RWPE2 (cell line): ENCODE measurements around the gene ASPG.

Source experiments
- ATAC-seq: fragments of 200-7000 bp; cut with Tn5 transposase; 3 replicates; pipeline ENCODE4 v1.9.1; 2021; ENCODE audit warnings: low read depth
- DNase-seq: peaks from one replicate; pipeline ENCODE4 v3.0.0-alpha.2; 2020; ENCODE audit warnings: low spot score
- H3K27ac ChIP-seq: fragments of 450-650 bp; 2 replicates; pipeline ENCODE4 v1.5.1; 2017; ENCODE audit warnings: mild to moderate bottlenecking; ENCODE audit not compliant: poor library complexity, severe bottlenecking
- H3K27me3 ChIP-seq: fragments of 250-450 bp; sonication (Bioruptor Pico); 2 replicates; pipeline ENCODE4 v1.5.1; 2021; ENCODE audit warnings: mild to moderate bottlenecking, moderate library complexity; ENCODE audit not compliant: insufficient read depth, poor library complexity, severe bottlenecking
- H3K36me3 ChIP-seq: fragments of 250-450 bp; sonication (Bioruptor Pico); 2 replicates; pipeline ENCODE4 v1.5.1; 2020; ENCODE audit warnings: low read depth, mild to moderate bottlenecking, moderate library complexity
- H3K4me1 ChIP-seq: fragments of 250-450 bp; sonication (Bioruptor Pico); 2 replicates; pipeline ENCODE4 v1.5.1; 2021; ENCODE audit warnings: mild to moderate bottlenecking, moderate library complexity; ENCODE audit not compliant: insufficient read depth, poor library complexity, severe bottlenecking
- H3K4me3 ChIP-seq: fragments of 250-450 bp; sonication (Bioruptor Pico); 2 replicates; pipeline ENCODE4 v1.5.1; 2021; ENCODE audit warnings: mild to moderate bottlenecking, moderate library complexity; ENCODE audit not compliant: severe bottlenecking
- H3K9me3 ChIP-seq: fragments of 250-450 bp; sonication (Bioruptor Pico); 2 replicates; pipeline ENCODE4 v1.5.1; 2021; ENCODE audit warnings: mild to moderate bottlenecking, moderate library complexity; ENCODE audit not compliant: severe bottlenecking
- TF ChIP-seq, protein P1 (sequence below): fragments of 450-650 bp; IDR thresholded peaks from one replicate; pipeline ENCODE4 v1.5.1; 2017; ENCODE audit warnings: mild to moderate bottlenecking, moderate library complexity; ENCODE audit not compliant: poor library complexity, severe bottlenecking

ASPG gene

DNA sequence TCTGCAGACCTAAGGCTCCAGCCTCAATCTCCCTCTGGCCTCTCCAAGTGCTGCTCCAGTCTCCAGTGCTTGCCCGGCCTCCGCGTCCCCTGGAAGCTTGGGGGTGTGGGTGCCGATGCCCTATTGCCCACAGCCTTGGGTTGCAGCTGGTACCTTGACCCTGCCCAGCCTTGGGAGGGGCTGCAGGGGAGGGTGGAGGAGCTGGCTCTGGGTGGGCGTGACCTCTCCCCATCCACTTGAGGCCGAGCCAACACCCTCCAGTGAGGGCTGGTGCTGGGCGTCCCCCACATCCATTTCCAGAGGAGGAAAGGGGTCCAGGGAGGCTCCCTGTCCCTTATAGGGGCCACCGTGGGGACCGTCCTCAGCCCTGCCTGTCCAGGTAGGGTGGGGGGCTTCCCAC lies 77.0 kb downstream of the ASPG start:
- H3K36me3 ChIP-seq: no peaks in the 10 kb centered on the region
- TF ChIP-seq, protein P1, sequence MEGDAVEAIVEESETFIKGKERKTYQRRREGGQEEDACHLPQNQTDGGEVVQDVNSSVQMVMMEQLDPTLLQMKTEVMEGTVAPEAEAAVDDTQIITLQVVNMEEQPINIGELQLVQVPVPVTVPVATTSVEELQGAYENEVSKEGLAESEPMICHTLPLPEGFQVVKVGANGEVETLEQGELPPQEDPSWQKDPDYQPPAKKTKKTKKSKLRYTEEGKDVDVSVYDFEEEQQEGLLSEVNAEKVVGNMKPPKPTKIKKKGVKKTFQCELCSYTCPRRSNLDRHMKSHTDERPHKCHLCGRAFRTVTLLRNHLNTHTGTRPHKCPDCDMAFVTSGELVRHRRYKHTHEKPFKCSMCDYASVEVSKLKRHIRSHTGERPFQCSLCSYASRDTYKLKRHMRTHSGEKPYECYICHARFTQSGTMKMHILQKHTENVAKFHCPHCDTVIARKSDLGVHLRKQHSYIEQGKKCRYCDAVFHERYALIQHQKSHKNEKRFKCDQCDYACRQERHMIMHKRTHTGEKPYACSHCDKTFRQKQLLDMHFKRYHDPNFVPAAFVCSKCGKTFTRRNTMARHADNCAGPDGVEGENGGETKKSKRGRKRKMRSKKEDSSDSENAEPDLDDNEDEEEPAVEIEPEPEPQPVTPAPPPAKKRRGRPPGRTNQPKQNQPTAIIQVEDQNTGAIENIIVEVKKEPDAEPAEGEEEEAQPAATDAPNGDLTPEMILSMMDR: no peak

DNA sequence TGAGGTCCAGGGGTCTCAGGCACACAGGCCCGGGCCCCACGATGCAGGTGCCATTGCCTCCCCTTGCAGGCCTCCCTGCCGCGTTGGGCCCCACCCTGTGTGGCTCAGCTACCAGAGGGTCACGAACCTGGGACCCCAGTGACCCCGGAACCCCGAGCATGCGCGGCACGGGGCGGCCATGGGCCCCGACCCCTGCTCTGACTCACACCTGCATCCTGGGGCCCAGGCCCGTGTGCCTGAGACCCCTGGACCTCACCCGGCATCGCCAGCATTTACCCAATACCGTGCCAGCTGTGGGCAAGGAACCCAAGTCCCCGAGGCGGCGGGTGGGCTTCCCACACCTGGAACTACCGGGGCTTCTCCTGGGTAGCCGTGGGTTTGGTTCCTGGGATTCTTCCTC lies 78.0 kb downstream of the ASPG start:
- H3K27ac ChIP-seq: no peak overlapping the region
- TF ChIP-seq, protein P1: no peak
- H3K4me1 ChIP-seq: no peaks in the 10 kb centered on the region
- H3K9me3 ChIP-seq: no peaks in the 10 kb centered on the region
- H3K36me3 ChIP-seq: no peaks in the 10 kb centered on the region
- ATAC-seq (no peak), DNase-seq (no peak)
- no peak overlapping the region for H3K4me3 ChIP-seq
- no peaks in the 10 kb centered on the region for H3K27me3 ChIP-seq

More for the DNA sequence above, 77.0 kb downstream of the ASPG start:
- H3K4me3 ChIP-seq: no peak overlapping the region
- no peaks in the 10 kb centered on the region for H3K4me1 ChIP-seq
- H3K27me3 ChIP-seq: no peaks in the 10 kb centered on the region
- no peaks in the 10 kb centered on the region for H3K9me3 ChIP-seq
- no peak overlapping the region for H3K27ac ChIP-seq
- DNase-seq (no peak), ATAC-seq (no peak)

DNA sequence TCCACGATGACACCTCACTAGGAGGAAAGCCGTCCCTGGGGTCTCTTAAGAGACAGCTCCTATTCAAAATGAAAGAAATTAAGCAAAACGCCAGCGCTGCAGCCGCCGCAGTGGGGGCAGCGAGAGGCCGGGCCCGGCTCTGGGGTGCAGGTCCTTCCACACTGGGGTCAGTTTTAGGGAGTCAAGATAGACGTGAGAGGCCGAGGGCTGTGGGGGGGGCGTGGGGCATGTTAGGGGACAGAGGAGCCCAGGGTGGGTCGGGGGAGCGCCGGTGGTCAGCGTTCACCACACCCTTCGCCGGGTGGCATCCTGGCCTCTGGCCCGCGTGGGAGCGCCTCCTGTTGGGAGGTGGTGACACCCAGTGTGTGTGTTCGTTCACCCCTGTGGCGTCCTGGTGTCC lies 78.5 kb downstream of the ASPG start:
- H3K27me3 ChIP-seq: no peaks in the 10 kb centered on the region
- TF ChIP-seq, protein P1: no peak
- H3K4me1 ChIP-seq: no peaks in the 10 kb centered on the region
- H3K9me3 ChIP-seq: no peaks in the 10 kb centered on the region
- H3K27ac ChIP-seq: no peak overlapping the region
- H3K36me3 ChIP-seq: no peaks in the 10 kb centered on the region
- H3K4me3 ChIP-seq: no peak overlapping the region
- ATAC-seq (no peak), DNase-seq (no peak)

DNA sequence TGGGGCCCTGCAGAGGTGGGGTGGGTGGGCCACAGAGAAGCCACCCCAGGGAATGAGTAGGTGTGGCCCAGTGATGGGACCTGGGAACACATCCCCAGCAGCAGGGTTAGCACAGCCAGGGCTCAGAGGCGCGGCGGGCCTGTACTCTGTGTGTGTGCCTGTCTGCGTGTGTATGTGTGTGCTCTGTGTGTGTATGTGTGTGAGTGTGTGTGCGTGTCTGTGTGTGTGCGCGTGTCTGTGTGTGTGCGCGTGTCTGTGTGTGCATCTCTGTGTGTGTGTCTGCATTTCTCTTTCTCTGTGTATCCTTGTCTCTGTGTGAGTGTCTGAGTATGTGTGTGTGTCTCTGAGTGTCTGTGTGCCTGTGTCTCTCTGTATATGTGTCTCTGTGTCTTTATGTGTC lies 79.0 kb downstream of the ASPG start:
- DNase-seq (no peak), ATAC-seq (no peak)
- Histone ChIP-seq H3K36me3 (no peaks in the 10 kb centered on the region), H3K9me3 (no peaks in the 10 kb centered on the region), H3K4me3 (no peak overlapping the region), H3K4me1 (no peaks in the 10 kb centered on the region), H3K27me3 (no peaks in the 10 kb centered on the region), H3K27ac (no peak overlapping the region)
- TF ChIP-seq, protein P1: no peak
